HEK293 (cell line): ENCODE measurements around the gene TMEM234.

ENCODE experiments used
- BCL11B ChIP-seq: fragments of 450-650 bp; formaldehyde crosslinking; IDR thresholded peaks from 2 replicates; pipeline ENCODE4 v1.5.1; 2016; ENCODE audit warnings: low read depth, missing biosample characterization, missing genetic modification characterization
- FEZF1 ChIP-seq: fragments of 450-650 bp; formaldehyde crosslinking; IDR thresholded peaks from 2 replicates; pipeline ENCODE4 v1.5.1; 2016; ENCODE audit warnings: missing biosample characterization, missing genetic modification characterization
- GLI2 ChIP-seq: fragments of 450-650 bp; formaldehyde crosslinking; IDR thresholded peaks from 2 replicates; pipeline ENCODE4; 2017; ENCODE audit warnings: missing biosample characterization, missing genetic modification characterization, low read depth, borderline replicate concordance
- KLF16 ChIP-seq: fragments of 450-650 bp; formaldehyde crosslinking; IDR thresholded peaks from 2 replicates; pipeline ENCODE4 v1.5.1; 2017; ENCODE audit warnings: missing biosample characterization, missing genetic modification characterization
- KLF9 ChIP-seq: fragments of 450-650 bp; formaldehyde crosslinking; IDR thresholded peaks from 2 replicates; pipeline ENCODE4 v1.5.1; 2016; ENCODE audit warnings: missing biosample characterization, missing genetic modification characterization, low read depth
- REPIN1 ChIP-seq: fragments of 450-650 bp; formaldehyde crosslinking; IDR thresholded peaks from 2 replicates; pipeline ENCODE4 v1.5.1; 2017; ENCODE audit warnings: missing biosample characterization, missing genetic modification characterization, low read depth
- SALL2 ChIP-seq: fragments of 450-650 bp; formaldehyde crosslinking; IDR thresholded peaks from 2 replicates; pipeline ENCODE4 v1.5.0; 2017; ENCODE audit warnings: missing biosample characterization, mild to moderate bottlenecking, missing genetic modification characterization, borderline replicate concordance
- SP3 ChIP-seq: fragments of 450-650 bp; formaldehyde crosslinking; IDR thresholded peaks from 2 replicates; pipeline ENCODE4 v1.5.1; 2016; ENCODE audit warnings: missing biosample characterization, missing genetic modification characterization
- ZBTB20 ChIP-seq: fragments of 450-650 bp; formaldehyde crosslinking; IDR thresholded peaks from 2 replicates; pipeline ENCODE4 v1.5.1; 2016; ENCODE audit warnings: missing biosample characterization, missing genetic modification characterization
- ZFHX2 ChIP-seq: fragments of 450-650 bp; formaldehyde crosslinking; conservative IDR thresholded peaks from 2 replicates; pipeline ENCODE4 v1.5.1; 2016; ENCODE audit warnings: missing biosample characterization, missing genetic modification characterization
- ZNF140 ChIP-seq: fragments of 450-650 bp; formaldehyde crosslinking; IDR thresholded peaks from 2 replicates; pipeline ENCODE4 v1.5.1; 2016; ENCODE audit warnings: missing biosample characterization, missing genetic modification characterization
- ZNF169 ChIP-seq: fragments of 450-650 bp; formaldehyde crosslinking; IDR thresholded peaks from 2 replicates; pipeline ENCODE4 v1.5.1; 2016; ENCODE audit warnings: missing biosample characterization, missing genetic modification characterization
- ZNF184 ChIP-seq: fragments of 450-650 bp; IDR thresholded peaks from 2 replicates; pipeline ENCODE4 v1.5.1; 2018; ENCODE audit warnings: missing biosample characterization, mild to moderate bottlenecking, missing genetic modification characterization
- ZNF266 ChIP-seq: fragments of 450-650 bp; formaldehyde crosslinking; IDR thresholded peaks from 2 replicates; pipeline ENCODE4 v1.5.1; 2016; ENCODE audit warnings: missing biosample characterization, missing genetic modification characterization, low read depth
- ZNF324 ChIP-seq: fragments of 450-650 bp; formaldehyde crosslinking; IDR thresholded peaks from 2 replicates; pipeline ENCODE4 v1.5.1; 2016; ENCODE audit warnings: missing biosample characterization, missing genetic modification characterization
- ZNF473 ChIP-seq: fragments of 450-650 bp; formaldehyde crosslinking; IDR thresholded peaks from 2 replicates; pipeline ENCODE4 v1.5.1; 2017; ENCODE audit warnings: missing biosample characterization, missing genetic modification characterization
- ZNF558 ChIP-seq: fragments of 450-650 bp; formaldehyde crosslinking; IDR thresholded peaks from 2 replicates; pipeline ENCODE4 v1.5.1; 2016; ENCODE audit warnings: missing biosample characterization, missing genetic modification characterization
- ZNF600 ChIP-seq: fragments of 450-650 bp; formaldehyde crosslinking; IDR thresholded peaks from 2 replicates; pipeline ENCODE4 v1.5.1; 2016; ENCODE audit warnings: missing biosample characterization, missing genetic modification characterization
- ZNF626 ChIP-seq: fragments of 450-650 bp; sonication (Bioruptor Pico); formaldehyde crosslinking; IDR thresholded peaks from 2 replicates; pipeline ENCODE4 v1.5.1; 2018; ENCODE audit warnings: missing biosample characterization, missing genetic modification characterization, inconsistent platforms
- ZNF664 ChIP-seq: fragments of 450-650 bp; formaldehyde crosslinking; IDR thresholded peaks from 2 replicates; pipeline ENCODE4 v1.5.1; 2016; ENCODE audit warnings: missing biosample characterization, missing genetic modification characterization
- ZNF791 ChIP-seq: fragments of 450-650 bp; formaldehyde crosslinking; IDR thresholded peaks from 2 replicates; pipeline ENCODE4 v1.5.1; 2016; ENCODE audit warnings: missing biosample characterization, missing genetic modification characterization
- ZNF830 ChIP-seq: fragments of 450-650 bp; IDR thresholded peaks from 2 replicates; pipeline ENCODE4 v1.5.0; 2018; ENCODE audit warnings: missing biosample characterization, missing genetic modification characterization, low read depth, mild to moderate bottlenecking, moderate library complexity
- ZXDB ChIP-seq: fragments of 450-650 bp; formaldehyde crosslinking; IDR thresholded peaks from 2 replicates; pipeline ENCODE4 v1.5.1; 2016; ENCODE audit warnings: missing biosample characterization, missing genetic modification characterization
- TF ChIP-seq, protein P1 (sequence below): fragments of 450-650 bp; formaldehyde crosslinking; IDR thresholded peaks from 2 replicates; pipeline ENCODE4 v1.5.1; 2016; ENCODE audit warnings: missing biosample characterization, missing genetic modification characterization
- TF ChIP-seq, protein P2 (sequence below): fragments of 450-650 bp; formaldehyde crosslinking; conservative IDR thresholded peaks from 2 replicates; pipeline ENCODE4 v1.5.1; 2016; ENCODE audit warnings: low read depth, missing biosample characterization, missing genetic modification characterization
- TF ChIP-seq, protein P3 (sequence below): fragments of 450-650 bp; formaldehyde crosslinking; IDR thresholded peaks from 2 replicates; pipeline ENCODE4 v1.5.1; 2016; ENCODE audit warnings: missing biosample characterization, missing genetic modification characterization
- TF ChIP-seq, protein P4 (sequence below): fragments of 450-650 bp; formaldehyde crosslinking; IDR thresholded peaks from 2 replicates; pipeline ENCODE4 v1.5.1; 2016; ENCODE audit warnings: missing biosample characterization, missing genetic modification characterization
- TF ChIP-seq, protein P5 (sequence below): fragments of 450-650 bp; formaldehyde crosslinking; IDR thresholded peaks from 2 replicates; pipeline ENCODE4 v1.5.0; 2017; ENCODE audit warnings: missing biosample characterization, missing genetic modification characterization, borderline replicate concordance

Gene TMEM234

DNA sequence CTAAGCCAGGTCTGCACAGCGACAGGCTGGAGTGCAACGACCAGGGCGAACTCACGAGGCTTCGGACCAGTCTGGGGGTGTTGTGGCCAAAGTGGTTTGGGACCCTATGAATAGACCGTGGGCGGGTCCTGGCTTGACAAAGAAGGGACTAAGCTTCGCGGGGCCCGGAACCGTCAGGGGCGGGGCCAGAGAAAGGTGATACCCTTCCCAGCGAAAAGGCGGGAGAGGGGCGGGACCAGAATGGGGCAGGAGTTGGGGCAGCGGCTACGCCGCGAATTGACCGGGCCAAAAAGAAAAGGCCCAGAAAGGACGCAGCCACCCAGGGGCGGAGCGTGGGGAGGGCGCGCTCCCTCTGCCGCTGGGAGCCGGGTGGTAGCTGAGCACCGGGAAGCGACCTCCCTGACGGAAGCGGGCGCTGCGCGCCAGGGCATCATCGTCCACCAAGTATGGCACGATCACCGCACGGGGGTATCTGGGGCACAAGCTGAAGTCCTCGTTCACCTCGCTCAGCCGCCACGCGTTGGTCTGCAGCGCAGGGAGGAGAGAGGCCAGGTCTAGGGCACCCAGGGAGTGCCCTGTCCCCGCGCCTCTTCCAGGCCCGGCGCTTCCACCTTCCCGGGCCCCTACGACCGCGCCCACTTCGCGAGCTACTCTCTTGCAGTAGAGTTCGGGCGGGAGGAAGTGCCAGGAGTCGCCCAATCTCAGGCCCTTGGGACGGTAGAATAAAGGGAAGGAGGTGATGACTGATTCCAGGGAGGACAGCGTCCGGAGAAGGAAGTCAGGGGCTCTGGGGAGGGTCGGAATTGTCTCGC lies 18.2 kb upstream of the TMEM234 start (continued):
- TF ChIP-seq, protein P1, sequence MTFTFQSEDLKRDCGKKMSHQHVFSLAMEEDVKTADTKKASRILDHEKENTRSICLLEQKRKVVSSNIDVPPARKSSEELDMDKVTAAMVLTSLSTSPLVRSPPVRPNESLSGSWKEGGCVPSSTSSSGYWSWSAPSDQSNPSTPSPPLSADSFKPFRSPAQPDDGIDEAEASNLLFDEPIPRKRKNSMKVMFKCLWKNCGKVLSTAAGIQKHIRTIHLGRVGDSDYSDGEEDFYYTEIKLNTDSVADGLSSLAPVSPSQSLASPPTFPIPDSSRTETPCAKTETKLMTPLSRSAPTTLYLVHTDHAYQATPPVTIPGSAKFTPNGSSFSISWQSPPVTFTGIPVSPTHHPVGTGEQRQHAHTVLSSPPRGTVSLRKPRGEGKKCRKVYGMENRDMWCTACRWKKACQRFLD (tag by site-specific recombination), result no peak
- TF ChIP-seq KLF16 (tag by site-specific recombination) (no peak), SP3 (tag by site-specific recombination) (peak; percentile 61), ZNF140 (tag by site-specific recombination) (peak; percentile 30; the same call in 1 of the 2 replicates), ZFHX2 (tag by site-specific recombination) (no peak; the same call in 1 of the 2 replicates), ZNF830 (tag by site-specific recombination) (no peak), ZNF266 (tag by site-specific recombination) (no peak), ZNF184 (no peak), ZNF791 (tag by site-specific recombination) (no peak), ZXDB (tag by site-specific recombination) (0 out of 2 replicates have a peak, but pooled peaks have one; percentile 25), GLI2 (tag by site-specific recombination) (no peak), ZNF558 (tag by site-specific recombination) (no peak), SALL2 (tag by site-specific recombination) (no peak), BCL11B (tag by site-specific recombination) (no peak), REPIN1 (tag by site-specific recombination) (no peak), KLF9 (tag by site-specific recombination) (peak; percentile 47; the same call in 1 of the 2 replicates), ZNF169 (no peak), ZBTB20 (tag by site-specific recombination) (peak; percentile 77), ZNF473 (no peak), ZNF324 (tag by site-specific recombination) (no peak), ZNF664 (tag by site-specific recombination) (no peak), FEZF1 (tag by site-specific recombination) (no peak), ZNF600 (tag by site-specific recombination) (no peak), ZNF626 (no peak)
- TF ChIP-seq, protein P2, sequence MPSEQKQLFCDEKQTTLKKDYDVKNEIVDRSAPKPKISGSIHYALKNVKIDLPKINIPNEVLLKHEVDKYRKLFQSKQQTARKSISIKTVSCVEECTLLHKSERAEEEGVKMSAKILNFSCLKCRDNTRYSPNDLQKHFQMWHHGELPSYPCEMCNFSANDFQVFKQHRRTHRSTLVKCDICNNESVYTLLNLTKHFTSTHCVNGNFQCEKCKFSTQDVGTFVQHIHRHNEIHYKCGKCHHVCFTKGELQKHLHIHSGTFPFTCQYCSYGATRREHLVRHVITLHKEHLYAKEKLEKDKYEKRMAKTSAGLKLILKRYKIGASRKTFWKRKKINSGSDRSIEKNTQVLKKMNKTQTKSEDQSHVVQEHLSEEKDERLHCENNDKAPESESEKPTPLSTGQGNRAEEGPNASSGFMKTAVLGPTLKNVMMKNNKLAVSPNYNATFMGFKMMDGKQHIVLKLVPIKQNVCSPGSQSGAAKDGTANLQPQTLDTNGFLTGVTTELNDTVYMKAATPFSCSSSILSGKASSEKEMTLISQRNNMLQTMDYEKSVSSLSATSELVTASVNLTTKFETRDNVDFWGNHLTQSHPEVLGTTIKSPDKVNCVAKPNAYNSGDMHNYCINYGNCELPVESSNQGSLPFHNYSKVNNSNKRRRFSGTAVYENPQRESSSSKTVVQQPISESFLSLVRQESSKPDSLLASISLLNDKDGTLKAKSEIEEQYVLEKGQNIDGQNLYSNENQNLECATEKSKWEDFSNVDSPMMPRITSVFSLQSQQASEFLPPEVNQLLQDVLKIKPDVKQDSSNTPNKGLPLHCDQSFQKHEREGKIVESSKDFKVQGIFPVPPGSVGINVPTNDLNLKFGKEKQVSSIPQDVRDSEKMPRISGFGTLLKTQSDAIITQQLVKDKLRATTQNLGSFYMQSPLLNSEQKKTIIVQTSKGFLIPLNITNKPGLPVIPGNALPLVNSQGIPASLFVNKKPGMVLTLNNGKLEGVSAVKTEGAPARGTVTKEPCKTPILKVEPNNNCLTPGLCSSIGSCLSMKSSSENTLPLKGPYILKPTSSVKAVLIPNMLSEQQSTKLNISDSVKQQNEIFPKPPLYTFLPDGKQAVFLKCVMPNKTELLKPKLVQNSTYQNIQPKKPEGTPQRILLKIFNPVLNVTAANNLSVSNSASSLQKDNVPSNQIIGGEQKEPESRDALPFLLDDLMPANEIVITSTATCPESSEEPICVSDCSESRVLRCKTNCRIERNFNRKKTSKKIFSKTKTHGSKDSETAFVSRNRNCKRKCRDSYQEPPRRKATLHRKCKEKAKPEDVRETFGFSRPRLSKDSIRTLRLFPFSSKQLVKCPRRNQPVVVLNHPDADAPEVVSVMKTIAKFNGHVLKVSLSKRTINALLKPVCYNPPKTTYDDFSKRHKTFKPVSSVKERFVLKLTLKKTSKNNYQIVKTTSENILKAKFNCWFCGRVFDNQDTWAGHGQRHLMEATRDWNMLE, result no peak
- TF ChIP-seq, protein P3, sequence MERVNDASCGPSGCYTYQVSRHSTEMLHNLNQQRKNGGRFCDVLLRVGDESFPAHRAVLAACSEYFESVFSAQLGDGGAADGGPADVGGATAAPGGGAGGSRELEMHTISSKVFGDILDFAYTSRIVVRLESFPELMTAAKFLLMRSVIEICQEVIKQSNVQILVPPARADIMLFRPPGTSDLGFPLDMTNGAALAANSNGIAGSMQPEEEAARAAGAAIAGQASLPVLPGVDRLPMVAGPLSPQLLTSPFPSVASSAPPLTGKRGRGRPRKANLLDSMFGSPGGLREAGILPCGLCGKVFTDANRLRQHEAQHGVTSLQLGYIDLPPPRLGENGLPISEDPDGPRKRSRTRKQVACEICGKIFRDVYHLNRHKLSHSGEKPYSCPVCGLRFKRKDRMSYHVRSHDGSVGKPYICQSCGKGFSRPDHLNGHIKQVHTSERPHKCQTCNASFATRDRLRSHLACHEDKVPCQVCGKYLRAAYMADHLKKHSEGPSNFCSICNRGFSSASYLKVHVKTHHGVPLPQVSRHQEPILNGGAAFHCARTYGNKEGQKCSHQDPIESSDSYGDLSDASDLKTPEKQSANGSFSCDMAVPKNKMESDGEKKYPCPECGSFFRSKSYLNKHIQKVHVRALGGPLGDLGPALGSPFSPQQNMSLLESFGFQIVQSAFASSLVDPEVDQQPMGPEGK (tag by site-specific recombination), result peak; percentile 36; the same call in 1 of the 2 replicates
- TF ChIP-seq, protein P4, sequence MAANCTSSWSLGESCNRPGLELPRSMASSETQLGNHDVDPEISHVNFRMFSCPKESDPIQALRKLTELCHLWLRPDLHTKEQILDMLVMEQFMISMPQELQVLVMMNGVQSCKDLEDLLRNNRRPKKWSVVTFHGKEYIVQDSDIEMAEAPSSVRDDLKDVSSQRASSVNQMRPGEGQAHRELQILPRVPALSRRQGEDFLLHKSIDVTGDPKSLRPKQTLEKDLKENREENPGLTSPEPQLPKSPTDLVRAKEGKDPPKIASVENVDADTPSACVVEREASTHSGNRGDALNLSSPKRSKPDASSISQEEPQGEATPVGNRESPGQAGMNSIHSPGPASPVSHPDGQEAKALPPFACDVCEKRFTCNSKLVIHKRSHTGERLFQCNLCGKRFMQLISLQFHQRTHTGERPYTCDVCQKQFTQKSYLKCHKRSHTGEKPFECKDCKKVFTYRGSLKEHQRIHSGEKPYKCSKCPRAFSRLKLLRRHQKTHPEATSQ (tag by site-specific recombination), result no peak
- TF ChIP-seq, protein P5, sequence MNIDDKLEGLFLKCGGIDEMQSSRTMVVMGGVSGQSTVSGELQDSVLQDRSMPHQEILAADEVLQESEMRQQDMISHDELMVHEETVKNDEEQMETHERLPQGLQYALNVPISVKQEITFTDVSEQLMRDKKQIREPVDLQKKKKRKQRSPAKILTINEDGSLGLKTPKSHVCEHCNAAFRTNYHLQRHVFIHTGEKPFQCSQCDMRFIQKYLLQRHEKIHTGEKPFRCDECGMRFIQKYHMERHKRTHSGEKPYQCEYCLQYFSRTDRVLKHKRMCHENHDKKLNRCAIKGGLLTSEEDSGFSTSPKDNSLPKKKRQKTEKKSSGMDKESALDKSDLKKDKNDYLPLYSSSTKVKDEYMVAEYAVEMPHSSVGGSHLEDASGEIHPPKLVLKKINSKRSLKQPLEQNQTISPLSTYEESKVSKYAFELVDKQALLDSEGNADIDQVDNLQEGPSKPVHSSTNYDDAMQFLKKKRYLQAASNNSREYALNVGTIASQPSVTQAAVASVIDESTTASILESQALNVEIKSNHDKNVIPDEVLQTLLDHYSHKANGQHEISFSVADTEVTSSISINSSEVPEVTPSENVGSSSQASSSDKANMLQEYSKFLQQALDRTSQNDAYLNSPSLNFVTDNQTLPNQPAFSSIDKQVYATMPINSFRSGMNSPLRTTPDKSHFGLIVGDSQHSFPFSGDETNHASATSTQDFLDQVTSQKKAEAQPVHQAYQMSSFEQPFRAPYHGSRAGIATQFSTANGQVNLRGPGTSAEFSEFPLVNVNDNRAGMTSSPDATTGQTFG (tag by site-specific recombination), result no peak
